SU-DHL-6 (cell line): ENCODE results near the gene CAPN12.

Experiments
- CTCF ChIP-seq: fragments of 200-600 bp; sonication (generic); IDR thresholded peaks from one replicate; pipeline ENCODE4 v1.5.1; 2017; ENCODE audit warnings: antibody characterized with exemption, mild to moderate bottlenecking, low read length, moderate library complexity; ENCODE audit not compliant: insufficient read depth, poor library complexity, severe bottlenecking
- EZH2phosphoT487 ChIP-seq: fragments of 200-600 bp; sonication (generic), shearing (Covaris generic); conservative IDR thresholded peaks from 2 replicates; pipeline ENCODE4 v1.6.1; 2018; ENCODE audit warnings: mild to moderate bottlenecking, antibody characterized with exemption, low read length, moderate library complexity, mixed read lengths

- TF ChIP-seq CTCF: no peak
- TF ChIP-seq EZH2phosphoT487: no peak
Observed at GRCh38 chr19:38744298-38744681, at the start of gene CAPN12.
